GM04503 (cell line): ENCODE data around the gene SHISA3.
"Not testable (repeated sequence)": the region's sequence is repeated elsewhere in the genome, so short reads cannot be mapped to it uniquely, and the experiment has no call there.

Source experiments
- DNase-seq: peaks from one replicate; pipeline ENCODE4 v3.0.0-alpha.2; 2012; ENCODE audit warnings: low read depth

Gene SHISA3

DNA sequence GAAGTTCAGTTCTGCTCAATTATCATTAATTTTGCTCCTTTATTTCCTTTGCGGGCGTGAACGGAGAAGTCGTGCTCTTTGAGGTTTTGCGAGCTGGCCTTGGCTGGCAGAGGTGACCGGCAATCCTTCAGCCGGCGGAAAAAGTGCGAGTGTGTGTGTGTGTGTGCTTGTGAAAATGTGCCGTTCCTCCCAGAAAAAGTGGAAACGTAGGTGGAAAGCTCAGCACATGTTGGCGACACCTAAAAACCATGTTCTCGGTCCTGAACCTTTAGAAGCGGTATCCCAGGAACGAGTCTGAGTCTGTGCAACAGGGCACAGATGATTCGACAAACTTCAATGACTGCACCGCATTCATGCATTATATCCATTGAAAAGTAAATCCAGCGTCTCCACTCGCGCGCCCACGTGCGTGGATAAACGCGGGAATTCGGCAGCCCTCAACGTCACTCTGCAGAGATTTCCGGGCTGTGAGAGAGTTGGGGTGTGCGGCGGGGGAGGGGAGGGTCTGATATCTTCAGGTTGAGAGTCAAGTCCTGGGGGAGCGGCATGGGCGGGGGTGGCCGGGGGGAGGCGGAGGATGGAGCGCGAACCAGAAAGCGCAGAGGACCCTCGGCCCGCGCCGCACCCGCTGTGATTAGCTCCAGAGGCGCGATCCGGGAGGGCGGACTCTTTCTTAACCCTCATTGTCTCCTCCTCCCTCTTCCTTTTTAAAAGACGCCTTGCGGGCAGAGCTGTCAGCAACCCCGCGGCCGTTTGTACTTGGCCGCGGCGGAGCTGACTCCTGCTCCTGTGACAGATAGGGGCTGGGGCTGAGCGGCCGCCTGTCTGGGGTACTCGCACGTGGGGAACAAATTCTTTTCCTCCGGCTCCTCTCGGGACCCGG, at the start of gene SHISA3:
TSS of gene SHISA3 (plus strand) at position 737 of the 883 bp plus-strand sequence. CDS start 569 bp downstream, outside the sequence.
- no peak for DNase-seq

DNA sequence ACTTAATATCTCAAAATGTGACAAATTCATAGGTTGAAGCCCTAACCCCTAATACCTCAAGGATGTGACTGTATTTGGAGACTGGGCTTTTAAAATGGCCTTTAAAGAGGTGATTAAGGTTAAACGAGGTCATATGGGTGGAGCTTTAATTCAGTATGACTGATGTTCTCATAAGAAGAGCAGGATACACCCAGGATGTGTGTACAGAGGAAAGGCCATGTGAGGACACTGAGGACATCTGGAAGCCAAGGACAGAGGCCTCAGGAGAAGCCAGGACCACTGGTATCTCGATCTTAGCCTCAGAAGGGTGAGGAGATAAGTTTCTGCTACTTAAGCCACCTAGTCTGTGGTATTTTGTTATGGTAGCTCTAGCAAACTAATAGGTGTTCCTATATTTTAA, 49.0 kb upstream of the SHISA3 start:
- DNase-seq: no peak

DNA sequence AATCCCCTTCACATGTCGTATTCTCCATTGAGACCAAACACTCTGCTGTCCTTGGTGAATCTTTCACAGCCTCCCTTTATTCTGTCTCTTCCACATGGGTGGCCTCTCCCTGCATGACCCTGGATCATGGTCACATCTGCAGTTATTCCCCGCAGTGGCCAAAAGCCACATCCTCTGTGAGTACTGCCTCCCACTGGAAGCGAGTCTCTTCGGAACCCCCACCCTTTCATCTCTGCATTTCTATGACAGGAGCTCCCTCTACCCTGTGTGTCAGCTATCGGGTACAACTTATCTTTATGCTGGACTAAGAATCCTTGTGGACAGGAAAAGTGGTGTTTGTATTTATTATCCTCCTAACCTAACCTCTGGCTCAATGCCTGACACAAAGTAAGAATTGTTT, 48.6 kb upstream of the SHISA3 start:
- no peak for DNase-seq

DNA sequence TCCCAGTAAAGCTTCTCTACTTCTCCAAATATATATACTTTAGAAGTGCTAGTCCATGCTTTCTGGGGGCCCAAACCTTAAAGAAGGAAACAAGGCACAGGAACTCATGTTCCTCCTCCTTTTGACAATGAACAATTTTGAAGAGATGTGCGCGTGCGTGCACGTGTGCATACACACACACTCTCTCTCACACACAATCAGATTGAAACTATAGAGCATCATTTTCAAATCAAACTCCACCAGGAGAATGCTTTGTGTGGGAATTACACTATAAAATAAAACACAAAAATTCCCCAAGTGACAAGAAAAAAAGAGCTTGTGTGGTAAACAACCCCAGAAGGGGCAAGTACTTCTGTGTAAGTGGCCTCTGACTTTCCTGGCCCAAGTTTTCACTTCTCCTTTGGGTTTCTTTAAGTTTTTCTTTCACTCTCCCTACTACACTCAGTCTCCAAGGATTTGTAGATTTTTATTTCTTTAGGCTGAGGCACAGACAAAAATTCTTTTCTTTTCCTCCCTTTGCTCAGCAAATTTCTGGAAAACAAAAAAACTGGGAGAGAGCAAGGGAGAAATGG, 46.6 kb upstream of the SHISA3 start:
- DNase-seq: no peak

DNA sequence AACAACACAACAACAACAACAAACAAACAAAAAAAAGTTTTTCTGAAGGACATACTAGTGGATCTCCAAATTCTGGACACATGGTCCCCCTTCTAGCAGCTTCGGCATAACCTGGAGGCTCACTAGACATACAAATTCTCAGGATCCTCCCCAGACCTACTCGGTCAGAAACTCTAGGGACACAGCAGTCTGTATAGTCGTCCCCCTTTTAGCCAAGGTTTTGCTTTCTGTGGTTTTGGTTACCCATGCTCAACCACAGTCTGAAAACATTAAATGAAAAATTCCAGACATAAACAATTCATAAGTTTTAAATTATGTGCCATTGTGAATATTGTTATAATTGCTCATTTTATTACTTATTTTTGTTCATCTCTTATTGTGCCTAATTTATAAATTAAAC, 45.2 kb upstream of the SHISA3 start:
- no peak for DNase-seq

DNA sequence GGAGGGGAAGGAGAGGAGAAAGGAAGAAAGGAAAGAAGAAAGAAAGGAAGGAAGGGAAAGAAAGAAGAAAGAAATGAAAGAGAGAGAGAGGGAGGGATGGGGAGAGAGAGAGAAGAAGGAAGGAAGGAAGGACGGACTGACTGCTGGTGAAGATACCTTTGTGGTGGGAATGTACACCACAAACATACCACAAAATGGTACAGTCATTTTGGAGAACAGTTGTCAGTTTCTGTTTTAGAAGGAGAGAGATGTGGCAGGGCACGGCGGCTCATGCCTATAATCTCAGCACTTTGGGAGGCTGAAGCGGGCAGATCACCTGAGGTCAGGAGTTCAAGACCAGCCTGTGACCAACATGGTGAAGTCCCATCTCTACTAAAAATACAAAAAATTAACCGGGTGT, 40.0 kb upstream of the SHISA3 start:
- DNase-seq: no peak

DNA sequence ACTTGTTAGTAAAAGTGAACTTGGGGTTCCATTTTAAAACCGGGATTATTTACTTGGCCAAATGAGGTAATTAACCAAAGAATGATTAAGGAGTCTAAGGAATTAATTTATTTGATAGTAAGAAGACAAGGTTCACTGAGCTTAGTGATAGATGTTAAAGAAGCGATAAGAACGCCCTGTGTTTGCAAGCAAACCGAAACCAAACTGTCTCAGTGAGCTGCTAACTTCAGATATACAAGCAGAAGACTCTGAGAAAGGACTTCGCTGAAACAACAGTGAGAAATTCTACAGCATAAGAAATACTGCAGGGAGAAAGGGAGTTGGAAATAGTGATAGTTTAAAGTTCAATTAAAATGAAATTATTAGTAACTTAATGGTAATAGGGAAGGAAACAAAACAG, 37.6 kb upstream of the SHISA3 start:
- no peak for DNase-seq

DNA sequence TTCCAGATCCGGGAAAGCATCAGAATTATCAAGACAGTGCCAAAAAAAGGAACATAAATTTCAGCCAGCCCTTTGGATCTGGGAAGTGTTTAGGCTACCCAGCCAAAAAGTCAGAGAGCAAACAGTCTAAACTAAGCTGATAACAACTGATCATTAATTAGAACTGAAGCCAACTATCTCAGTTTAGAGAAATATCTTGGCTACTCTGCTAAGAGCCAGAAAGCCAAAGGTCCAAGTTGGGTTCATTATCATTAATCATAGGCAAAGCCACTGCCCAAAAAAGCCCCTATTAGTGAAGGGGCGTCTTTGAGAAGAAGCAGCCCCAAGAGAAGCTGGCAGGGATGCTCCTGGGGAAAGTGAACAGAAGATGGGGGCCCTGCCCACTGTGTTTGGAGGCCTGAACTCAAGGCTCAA, 37.0 kb upstream of the SHISA3 start:
- DNase-seq: no peak

DNA sequence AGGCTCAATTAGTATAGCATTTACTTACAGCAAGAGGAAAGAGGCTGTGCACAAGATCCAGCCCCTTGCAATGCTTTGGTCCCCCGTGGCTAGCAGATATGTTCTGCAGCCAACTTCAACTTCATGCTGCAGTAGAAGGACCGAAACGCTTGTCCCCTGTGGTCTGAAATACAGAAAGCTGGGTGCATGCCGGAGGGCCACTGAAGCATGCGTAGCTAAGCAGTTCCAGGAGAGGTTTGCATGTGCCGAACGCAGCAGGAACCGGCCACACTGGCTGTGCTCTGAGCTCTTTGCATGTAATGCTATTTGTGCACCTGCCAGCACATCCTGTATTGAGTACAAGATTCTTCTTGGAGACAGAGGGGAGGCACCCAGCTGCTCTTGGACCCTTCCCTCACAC, 35.8 kb upstream of the SHISA3 start:
- no peak for DNase-seq

DNA sequence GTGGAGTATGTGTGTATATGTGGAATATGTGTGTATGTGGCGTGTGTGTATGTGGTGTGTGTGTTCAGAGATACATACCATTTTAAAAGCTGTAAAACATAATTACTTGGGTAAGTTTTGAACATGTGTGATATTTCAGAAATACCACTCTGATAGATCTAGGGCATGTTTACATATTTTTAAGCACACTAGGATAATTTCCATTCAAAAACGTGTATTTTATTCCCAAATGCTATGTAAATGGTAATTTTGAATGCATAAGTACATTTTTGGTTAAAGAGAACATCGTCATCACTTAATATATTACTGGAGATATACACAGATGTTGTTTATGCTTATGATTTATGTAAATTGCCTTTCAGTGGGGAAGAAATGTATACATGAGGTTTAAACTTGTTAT, 34.7 kb upstream of the SHISA3 start:
- DNase-seq: no peak

DNA sequence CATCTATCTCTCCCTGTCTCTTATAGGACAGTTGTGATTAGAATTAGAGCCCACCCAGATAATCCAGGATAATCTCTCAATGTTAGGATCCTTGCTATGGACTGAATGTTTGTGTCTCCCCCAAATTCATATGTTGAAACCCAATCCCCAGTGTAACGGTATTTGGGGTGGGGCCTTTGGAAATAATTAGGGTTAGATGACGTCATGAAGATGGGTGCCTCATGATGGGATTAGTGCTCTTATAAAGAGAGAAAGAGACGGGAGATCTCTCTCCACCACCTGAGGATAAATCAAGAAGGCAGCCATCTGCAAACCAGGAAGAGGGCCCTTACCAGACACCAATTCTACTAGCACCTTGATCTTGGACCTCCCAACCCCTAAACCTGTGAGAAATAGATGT, 33.7 kb upstream of the SHISA3 start:
- no peak for DNase-seq

DNA sequence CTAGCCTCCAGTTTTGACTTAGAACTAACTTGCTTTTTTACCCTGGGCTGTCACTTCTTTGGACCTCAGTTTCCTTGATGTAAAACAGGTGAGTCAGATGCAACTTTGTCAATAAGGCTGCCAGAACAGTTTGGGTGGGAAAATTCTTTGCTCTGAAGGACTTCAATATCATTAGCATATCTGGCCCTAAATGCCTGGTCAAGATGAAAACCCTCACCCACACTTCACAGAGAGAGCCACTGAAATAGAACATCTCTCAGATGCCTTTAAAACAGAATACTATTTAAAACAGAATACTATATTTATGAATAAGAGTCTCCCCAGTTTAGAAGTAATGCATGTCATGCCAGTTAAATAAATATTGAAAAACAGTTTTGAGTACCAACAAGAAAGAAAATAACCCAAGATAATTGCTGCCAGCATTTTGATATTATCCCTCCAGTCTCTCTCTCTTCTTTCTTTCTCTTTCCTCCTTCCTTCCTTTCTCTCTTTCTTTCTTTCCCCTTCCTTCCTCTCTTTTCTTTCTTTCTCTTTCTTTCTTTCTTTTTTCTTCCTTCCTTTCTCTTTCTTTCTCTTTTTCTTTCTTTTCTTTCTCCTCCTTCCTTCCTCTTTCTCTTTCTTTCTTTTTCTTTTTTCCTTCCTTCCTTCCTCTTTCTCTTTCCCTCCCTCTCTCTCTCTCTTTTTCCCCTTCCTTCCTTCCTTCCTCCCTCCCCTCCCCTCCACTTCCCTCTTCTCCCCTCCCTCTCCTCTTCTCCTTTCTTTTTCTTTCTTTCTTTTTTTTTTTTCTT, 32.8 kb upstream of the SHISA3 start:
- no peak for DNase-seq

DNA sequence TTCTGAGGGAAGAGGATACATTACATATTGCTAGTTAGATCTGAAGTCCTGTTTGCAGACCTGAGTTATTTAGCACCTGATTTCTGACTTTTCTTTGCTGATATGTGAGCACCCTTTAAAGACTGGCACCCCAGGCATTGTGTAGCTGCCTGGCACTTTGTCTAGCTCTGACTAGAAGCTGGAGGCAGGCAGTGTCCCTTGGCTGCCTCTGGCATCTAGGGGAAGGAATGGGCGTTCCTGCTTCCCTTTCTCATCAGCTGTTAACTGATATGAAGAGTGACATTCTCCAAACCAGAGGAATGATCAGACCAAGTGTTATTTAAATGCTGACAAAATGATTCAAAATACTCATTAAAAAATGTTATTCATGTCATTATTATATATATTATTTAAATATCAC, 30.3 kb upstream of the SHISA3 start:
- no peak for DNase-seq

DNA sequence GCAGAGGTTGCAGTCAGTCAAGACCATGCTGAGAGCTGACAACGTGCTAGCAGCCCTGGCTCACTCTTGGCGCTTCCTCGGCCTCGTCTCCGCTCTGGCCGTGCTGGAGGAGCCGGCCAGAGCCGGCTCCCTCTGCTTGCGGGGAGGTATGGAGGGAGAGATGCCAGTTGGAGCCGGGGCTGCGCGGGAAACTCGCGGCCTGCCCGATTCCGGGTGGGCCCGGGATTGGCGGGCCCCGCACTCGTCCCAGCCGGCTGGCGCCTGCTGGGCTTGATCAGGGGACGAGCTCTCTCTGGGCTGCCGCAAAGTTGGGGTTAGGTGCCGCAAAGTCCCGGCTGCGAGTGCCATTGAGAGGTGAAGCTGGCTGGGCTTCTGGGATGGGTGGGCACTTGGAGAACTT, 27.8 kb upstream of the SHISA3 start:
- no peak for DNase-seq

DNA sequence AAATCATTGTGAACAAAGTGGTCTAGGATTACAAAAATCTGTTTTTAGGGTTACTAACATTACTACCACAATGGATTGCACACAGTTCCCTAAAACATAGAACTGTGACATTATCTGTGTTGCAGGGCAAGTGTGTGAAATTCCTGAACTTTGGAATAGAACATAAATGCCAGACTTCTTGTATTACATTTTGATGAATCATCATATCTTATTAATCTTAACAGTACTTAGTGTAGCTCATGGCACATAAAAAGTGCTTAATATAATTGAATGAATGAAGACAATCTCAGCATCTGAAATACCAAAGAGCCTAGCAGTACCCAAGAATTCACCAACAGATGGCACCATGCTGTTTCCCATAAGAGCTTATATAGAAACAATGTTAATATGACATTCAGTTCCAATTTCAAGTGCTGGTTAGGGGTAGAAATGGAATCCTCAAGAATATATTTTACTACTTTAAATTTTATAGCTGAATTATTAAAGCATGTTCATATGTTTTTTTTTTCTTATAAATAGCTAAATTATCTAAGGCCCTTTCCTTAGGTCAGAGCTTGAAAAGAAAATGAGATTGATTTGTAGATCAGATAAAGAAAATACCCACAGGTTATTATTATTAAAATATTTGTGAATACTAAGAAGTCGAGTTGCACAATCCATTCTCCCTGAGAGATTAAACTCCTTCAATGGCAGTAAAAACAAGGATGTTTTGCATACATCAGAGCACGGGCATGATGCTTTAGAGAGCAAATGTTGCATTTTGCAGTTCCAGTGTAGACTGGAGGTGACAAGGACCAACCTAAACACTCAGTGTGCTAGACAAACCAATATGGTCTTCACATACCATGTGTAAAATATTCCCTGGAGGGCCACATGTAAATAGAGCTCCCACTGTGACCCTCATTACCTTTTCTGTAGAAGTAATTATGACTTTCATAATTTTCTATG, 25.7 kb upstream of the SHISA3 start:
- no peak for DNase-seq

DNA sequence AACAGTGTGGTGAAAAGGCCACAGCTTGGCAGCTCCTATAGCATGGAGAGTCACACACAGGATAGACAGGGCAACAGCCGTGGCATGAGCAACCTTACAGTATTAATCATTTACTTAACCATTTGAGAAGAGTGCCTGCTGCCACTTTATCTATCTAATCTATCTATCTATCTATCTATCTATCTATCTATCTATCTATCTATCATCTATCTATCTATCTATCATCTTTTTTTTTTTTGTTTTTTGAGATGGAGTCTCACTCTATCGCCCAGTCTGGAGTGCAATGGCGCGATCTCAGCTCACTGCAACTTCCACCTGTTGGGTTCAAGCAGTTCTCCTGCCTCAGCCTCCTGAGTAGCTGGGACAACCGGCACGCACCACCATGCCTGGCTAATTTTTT, 25.0 kb upstream of the SHISA3 start:
- not testable (repeated sequence) for DNase-seq

DNA sequence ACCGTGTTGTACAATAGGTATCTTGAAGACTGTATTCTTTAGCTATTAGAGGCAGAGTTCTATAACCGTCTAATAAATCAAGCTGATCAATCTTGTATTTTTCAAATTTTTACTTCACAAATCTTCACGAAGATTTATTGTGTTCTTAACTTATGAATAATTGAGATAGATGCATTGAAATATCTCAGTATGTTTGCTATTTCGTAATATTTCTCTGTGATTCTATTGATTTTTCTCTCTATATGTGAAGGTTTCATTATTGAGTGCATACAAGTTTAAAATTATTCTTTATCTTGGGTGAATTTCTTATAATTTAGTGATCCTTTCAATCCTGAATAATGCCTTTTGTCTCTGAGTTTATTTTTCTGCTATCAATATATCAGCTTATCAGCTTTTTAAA, 19.8 kb upstream of the SHISA3 start:
- DNase-seq: no peak

DNA sequence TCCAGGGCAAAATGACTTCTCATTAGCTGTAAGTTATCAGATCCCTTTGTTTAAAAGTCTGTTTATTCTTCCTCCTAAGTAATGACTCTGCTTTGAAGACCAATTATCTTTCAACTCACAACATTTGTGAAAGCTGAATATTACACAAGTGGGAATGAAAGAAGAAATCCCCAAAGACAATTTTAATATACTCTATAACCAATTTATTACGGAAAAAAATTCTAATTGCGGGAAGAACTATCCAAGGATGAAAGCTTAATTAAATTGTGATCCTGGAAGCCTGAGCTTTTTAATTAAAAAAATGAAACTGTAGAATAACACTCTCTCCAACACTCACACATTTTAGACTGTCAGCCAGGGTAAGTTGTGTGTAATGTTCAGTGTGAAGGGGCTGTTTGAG, 15.6 kb upstream of the SHISA3 start:
- DNase-seq: no peak

DNA sequence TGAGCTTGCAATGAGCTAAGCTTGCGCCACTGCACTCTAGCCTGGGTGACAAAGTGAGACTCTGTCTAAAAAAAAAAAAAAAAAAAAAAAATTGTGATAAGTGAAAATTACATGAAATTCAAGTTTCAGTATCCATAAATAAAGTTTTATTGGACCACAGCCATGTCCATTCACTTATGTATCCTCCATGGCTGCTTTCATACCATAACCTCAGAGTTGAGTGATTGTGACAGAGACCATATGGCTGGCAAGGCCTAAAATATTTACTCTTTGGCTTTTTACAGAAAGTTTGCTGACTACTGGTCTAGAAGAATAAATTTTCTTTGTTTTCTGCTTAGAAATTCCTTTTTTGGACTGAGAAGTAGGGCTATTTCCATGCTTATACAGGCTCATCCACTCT, 11.8 kb upstream of the SHISA3 start:
- DNase-seq: no peak

DNA sequence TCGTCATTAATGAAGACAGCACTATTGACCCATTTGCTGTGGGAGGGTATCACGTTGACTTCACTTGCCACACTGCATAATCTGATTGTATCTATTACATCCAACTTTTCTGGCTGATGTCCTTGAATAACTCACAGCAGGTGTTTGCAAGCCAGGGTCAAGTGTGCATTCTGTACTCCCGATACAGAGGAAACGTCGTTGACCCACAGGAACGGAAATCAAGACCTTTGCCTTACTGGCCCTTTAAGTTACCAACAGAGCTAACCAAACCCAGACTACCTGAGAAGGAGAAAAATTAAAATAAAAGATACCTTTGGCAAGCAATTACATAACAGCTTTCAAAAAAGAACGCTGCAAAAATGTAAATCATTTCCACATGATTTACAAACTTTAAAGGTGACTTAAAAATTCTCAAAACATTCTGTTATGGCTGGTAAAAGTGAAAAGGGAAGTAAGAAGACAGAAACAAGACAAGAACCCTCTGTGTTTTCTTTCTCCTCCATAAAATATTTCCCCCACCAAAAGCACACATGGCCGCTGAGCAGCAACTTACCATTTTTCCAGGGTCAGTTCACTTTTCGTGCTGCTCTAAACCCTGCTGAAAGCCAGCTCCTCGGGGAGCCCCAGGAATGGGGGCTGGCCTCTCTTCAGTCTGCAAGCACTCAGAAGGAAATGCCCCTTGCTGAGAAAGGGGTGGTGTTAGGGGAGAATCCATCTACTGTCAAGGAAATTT, 6.5 kb upstream of the SHISA3 start:
- DNase-seq: no peak

DNA sequence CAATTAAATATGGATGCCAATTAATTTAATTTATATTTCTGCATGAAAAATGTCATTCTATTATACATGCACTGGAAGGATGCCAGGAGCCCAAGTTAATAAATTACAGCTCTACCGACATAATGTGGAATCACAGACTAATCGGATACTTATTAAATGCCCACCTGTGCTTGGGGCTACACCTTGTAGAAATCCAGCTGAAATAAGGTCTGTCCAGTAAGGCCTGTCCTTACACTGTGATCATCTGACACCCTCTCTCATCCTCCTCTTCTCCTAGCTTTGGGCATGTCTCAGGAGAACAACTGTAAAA, 6.0 kb upstream of the SHISA3 start:
- DNase-seq: no peak
